ENCODE data around the gene PER2. TPM values are rescaled to one million over a fixed set of nuclear protein-coding genes. Genes with fewer than 3 reads are reported as not detected.
A peak's percentile ranks its signal among the peaks of the same experiment; 100 is the strongest.

The PER2 gene
- total and polyA plus RNA-seq, 10 donors = 2.0 to 16.2 (median 12.0) TPM

DNA sequence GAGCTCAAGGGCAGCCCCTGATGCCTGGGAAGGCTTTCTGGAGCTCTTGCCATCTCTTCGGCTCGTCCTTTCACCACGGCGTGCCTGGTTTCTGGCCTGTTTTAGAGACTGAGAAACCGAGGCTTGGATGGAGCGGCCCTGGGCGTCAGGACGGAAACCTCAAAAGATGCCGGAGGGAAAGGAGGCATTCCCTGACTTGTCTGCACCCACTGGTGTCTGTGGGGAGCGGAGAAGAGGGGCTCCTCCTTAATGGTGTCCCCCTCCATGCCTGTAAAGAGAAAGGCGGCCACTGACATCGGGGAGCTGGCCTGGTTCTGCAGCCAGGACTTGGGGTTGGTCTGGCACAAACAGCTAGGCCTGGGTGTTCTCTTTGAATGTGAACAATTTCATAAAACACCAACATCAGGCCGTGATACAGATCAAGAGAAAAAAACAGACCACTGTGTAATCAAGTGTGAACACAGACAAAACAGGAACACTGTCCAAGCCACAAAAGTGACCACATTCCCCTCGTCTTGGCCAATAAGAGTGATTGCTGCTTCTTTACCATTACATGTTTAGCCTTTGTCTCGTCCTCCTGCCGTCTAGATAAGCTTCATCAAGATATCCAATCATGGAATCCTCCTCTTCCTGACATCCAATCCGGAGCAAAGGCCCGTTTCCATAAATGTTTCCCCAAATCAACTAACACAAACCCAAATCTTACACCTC lies 84.3 kb downstream of the PER2 start:
- DNase-seq = no peak
- Histone ChIP-seq H3K4me3 (peak overlapping the region in 7 of 8 donors; percentile 16 to 90 (median 69)), H3K9me3 (no peaks in the 10 kb centered on the region), H3K27ac (peak overlapping the region; percentile 72 to 97 (median 94)), H3K4me1 (peaks cover 19 to 47% (median 39%) of the 10 kb centered on the region in 6 donors), H3K36me3 (no peaks in the 10 kb centered on the region), H3K27me3 (replicated peaks in 1 of 7) (no peaks in the 10 kb centered on the region)
- 48 to 62% (median 54%) methylated on average over 18 of the region's 18 CpGs for WGBS, 5 donors
- TF ChIP-seq, protein P1, sequence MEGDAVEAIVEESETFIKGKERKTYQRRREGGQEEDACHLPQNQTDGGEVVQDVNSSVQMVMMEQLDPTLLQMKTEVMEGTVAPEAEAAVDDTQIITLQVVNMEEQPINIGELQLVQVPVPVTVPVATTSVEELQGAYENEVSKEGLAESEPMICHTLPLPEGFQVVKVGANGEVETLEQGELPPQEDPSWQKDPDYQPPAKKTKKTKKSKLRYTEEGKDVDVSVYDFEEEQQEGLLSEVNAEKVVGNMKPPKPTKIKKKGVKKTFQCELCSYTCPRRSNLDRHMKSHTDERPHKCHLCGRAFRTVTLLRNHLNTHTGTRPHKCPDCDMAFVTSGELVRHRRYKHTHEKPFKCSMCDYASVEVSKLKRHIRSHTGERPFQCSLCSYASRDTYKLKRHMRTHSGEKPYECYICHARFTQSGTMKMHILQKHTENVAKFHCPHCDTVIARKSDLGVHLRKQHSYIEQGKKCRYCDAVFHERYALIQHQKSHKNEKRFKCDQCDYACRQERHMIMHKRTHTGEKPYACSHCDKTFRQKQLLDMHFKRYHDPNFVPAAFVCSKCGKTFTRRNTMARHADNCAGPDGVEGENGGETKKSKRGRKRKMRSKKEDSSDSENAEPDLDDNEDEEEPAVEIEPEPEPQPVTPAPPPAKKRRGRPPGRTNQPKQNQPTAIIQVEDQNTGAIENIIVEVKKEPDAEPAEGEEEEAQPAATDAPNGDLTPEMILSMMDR (IDR thresholded peaks at IDR 0.05 in 8 of 11, conservative IDR thresholded peaks at IDR 0.05 in 3 of 11) = no peak
- TF ChIP-seq POLR2AphosphoS5 (IDR thresholded peaks at IDR 0.05) (no peak), POLR2A (IDR thresholded peaks at IDR 0.05) (no peak)
- intact Hi-C loops (cut with DNase I; ENCODE audit: low total_unique reads) = no loop called here

- H3K4me1 ChIP-seq = peaks cover 19 to 55% (median 45%) of the 10 kb centered on the region in 6 donors
- WGBS, 5 donors = 0 to 1% (median 1%) methylated on average over 22 to 126 of the region's 126 CpGs
- H3K4me3 ChIP-seq = peak within 1 kb of the TSS; percentile 62 to 90 (median 72)
- peak within 1 kb of the TSS; percentile 80 to 97 (median 94) for H3K27ac ChIP-seq
- intact Hi-C loops (cut with DNase I; ENCODE audit: low total_unique reads) = no loop called here
- TF ChIP-seq, protein P1 (IDR thresholded peaks at IDR 0.05 in 8 of 11, conservative IDR thresholded peaks at IDR 0.05 in 3 of 11) = peak in 1 of 11 experiments; percentile 5
- TF ChIP-seq POLR2AphosphoS5 (IDR thresholded peaks at IDR 0.05) (peak; percentile 83 to 88 (median 86)), POLR2A (IDR thresholded peaks at IDR 0.05) (peak in 2 of 3 donors; percentile 20 to 44)
- no peaks in the 10 kb centered on the region for H3K9me3 ChIP-seq
- H3K27me3 ChIP-seq (replicated peaks in 1 of 7) = no peaks in the 10 kb centered on the region
- no peaks in the 10 kb centered on the region for H3K36me3 ChIP-seq
- peak; percentile 98 for DNase-seq
Measured at GRCh38 chr2:238203094-238203972, 85.1 kb downstream of the PER2 start, which contains the start of gene ILKAP. ILKAP (minus strand) TSS chr2:238203695; CDS start chr2:238203553, 142 bp downstream.

DNA sequence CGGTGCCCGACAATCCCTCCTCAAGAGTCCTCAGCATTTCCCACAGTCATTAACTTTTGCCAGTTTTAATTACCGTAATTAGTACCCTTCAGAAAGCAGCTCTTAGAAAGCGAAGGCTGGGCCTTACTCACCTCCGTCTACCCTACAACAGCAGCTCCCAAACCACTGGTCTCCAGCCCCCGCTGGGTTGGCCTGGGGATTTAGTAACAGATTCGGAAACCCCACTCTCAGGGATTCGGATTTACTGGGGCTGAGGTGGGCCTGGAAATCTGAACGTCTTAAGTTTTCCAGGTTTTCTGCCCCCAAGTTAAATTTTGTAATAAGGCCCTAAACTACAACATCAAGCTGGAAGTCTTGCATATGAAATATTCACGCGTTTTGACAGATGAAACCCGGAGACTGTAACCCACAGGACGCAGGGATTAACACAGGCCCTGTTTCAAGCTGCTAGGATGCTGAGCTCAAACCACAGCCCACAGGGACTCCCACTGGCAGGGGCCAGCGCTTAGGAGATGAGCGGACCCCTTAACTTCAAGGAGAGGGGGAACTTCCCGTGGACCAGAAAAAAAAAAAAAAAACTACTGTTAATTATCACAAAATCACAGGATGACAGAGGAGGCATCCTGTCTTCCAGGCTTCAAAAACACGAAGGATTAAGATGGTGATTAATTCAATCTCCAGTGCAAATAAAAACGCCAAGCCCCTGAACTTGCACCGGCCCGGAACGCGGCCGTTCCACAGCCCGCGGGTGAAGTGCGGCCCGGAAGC lies 85.9 kb downstream of the PER2 start:
- no peak for DNase-seq
- H3K27ac ChIP-seq = peak overlapping the region; percentile 80 to 97 (median 94)
- intact Hi-C loops (cut with DNase I; ENCODE audit: low total_unique reads) = no loop called here
- H3K36me3 ChIP-seq = no peaks in the 10 kb centered on the region
- H3K4me1 ChIP-seq = peaks cover 21 to 63% (median 53%) of the 10 kb centered on the region in 6 donors
- H3K4me3 ChIP-seq = peak overlapping the region; percentile 62 to 90 (median 72)
- H3K9me3 ChIP-seq = no peaks in the 10 kb centered on the region
- WGBS, 5 donors = 10 to 15% (median 12%) methylated on average over 27 of the region's 27 CpGs
- H3K27me3 ChIP-seq (replicated peaks in 1 of 7) = no peaks in the 10 kb centered on the region
- TF ChIP-seq POLR2A (IDR thresholded peaks at IDR 0.05) (no peak), POLR2AphosphoS5 (IDR thresholded peaks at IDR 0.05) (no peak)
- TF ChIP-seq, protein P1 (IDR thresholded peaks at IDR 0.05 in 8 of 11, conservative IDR thresholded peaks at IDR 0.05 in 3 of 11) = no peak

Other genes starting within 250 kb of the PER2 start
- gene SCLY, start 227.6 kb downstream of the PER2 start, total RNA-seq = 10 to 100 TPM; 13.5 to 22.7 (median 17.5) TPM
- gene SCLY, start 227.6 kb downstream of the PER2 start, polyA plus RNA-seq = 1 to 10 TPM; 5.8 to 10.0 (median 6.7) TPM
- gene ESPNL, start 188.3 kb downstream of the PER2 start, total RNA-seq = 1 to 10 TPM in 4 of 7 donors, under 1 TPM in 3; 0.65 to 5.1 (median 1.5) TPM
- 1 to 10 TPM; 1.3 to 6.2 (median 3.8) TPM for gene ESPNL, start 188.3 kb downstream of the PER2 start, polyA plus RNA-seq
- gene KLHL30, start 149.9 kb downstream of the PER2 start, total RNA-seq = under 1 TPM in 5 of 7 donors, not detected in 2; 0.15 to 0.85 (median 0.23) TPM
- under 1 TPM; 0.09 to 0.29 (median 0.22) TPM for gene KLHL30, start 149.9 kb downstream of the PER2 start, polyA plus RNA-seq
- gene ERFE, start 129.6 kb downstream of the PER2 start, total RNA-seq = 10 to 100 TPM in 1 of 7 donors, 1 to 10 TPM in 5, under 1 TPM in 1; 0.49 to 11.0 (median 2.4) TPM
- gene ERFE, start 129.6 kb downstream of the PER2 start, polyA plus RNA-seq = under 1 TPM; 0.06 to 0.63 (median 0.16) TPM
- gene ILKAP, start 84.9 kb downstream of the PER2 start, total RNA-seq = 10 to 100 TPM; 39.7 to 61.2 (median 47.1) TPM
- gene ILKAP, start 84.9 kb downstream of the PER2 start, polyA plus RNA-seq = 10 to 100 TPM; 46.8 to 64.5 (median 58.5) TPM
- 10 to 100 TPM in 3 of 7 donors, 1 to 10 TPM in 4; 3.9 to 22.7 (median 8.1) TPM for gene HES6, start 48.6 kb downstream of the PER2 start, total RNA-seq
- gene HES6, start 48.6 kb downstream of the PER2 start, polyA plus RNA-seq = 10 to 100 TPM in 1 of 3 donors, 1 to 10 TPM in 2; 6.2 to 14.2 (median 8.6) TPM
- 10 to 100 TPM in 4 of 7 donors, 1 to 10 TPM in 3; 7.8 to 19.2 (median 10.8) TPM for gene TRAF3IP1, start 31.9 kb upstream of the PER2 start, total RNA-seq
- 1 to 10 TPM; 2.6 to 3.7 (median 3.2) TPM for gene TRAF3IP1, start 31.9 kb upstream of the PER2 start, polyA plus RNA-seq
- gene ASB1, start 138.3 kb upstream of the PER2 start, total RNA-seq = 10 to 100 TPM; 20.6 to 33.1 (median 24.7) TPM
- 10 to 100 TPM; 17.5 to 32.6 (median 28.3) TPM for gene ASB1, start 138.3 kb upstream of the PER2 start, polyA plus RNA-seq